Parathyroid adenoma (tissue), 2 donors: ENCODE data around the gene PSMC3.

Experiments
- H2AFZ ChIP-seq: fragments of 300-600 bp; sonication (generic); one replicate; pipeline ENCODE4 v1.7.0; 2017; ENCODE audit warnings: antibody characterized with exemption, mild to moderate bottlenecking
- H3K27ac ChIP-seq: fragments of 300-600 bp; sonication (generic); one replicate; pipeline ENCODE4 v1.7.0; 2017
- H3K27me3 ChIP-seq: fragments of 300-600 bp; sonication (generic); one replicate; pipeline ENCODE4 v1.7.0; 2017; ENCODE audit warnings: low read length; ENCODE audit not compliant: control insufficient read depth, insufficient read depth
- H3K36me3 ChIP-seq: fragments of 300-600 bp; sonication (generic); one replicate; pipeline ENCODE4 v1.7.0; 2017; ENCODE audit warnings: low read length; ENCODE audit not compliant: control insufficient read depth, insufficient read depth
- H3K4me1 ChIP-seq: fragments of 300-600 bp; sonication (generic); one replicate; pipeline ENCODE4 v1.7.0; 2017; ENCODE audit warnings: control low read depth
- H3K4me2 ChIP-seq: fragments of 300-600 bp; sonication (generic); one replicate; pipeline ENCODE4 v1.7.0; 2017; ENCODE audit warnings: low read length
- H3K4me3 ChIP-seq: fragments of 300-600 bp; sonication (generic); one replicate; pipeline ENCODE4 v1.7.0; 2017; ENCODE audit warnings: low read depth, low read length
- H3K79me2 ChIP-seq: fragments of 300-600 bp; sonication (generic); one replicate; pipeline ENCODE4 v1.7.0; 2017; ENCODE audit warnings: control low read depth
- H3K9ac ChIP-seq: fragments of 300-600 bp; sonication (generic); one replicate; pipeline ENCODE4 v1.7.0; 2017; ENCODE audit warnings: mild to moderate bottlenecking
- H3K9me3 ChIP-seq: fragments of 300-600 bp; sonication (generic); one replicate; pipeline ENCODE4 v1.7.0; 2017; ENCODE audit warnings: low read length; ENCODE audit not compliant: control insufficient read depth
- CTCF ChIP-seq: fragments of 300-600 bp; sonication (generic); IDR thresholded peaks from one replicate; pipeline ENCODE4 v1.7.0; 2017; ENCODE audit warnings: antibody characterized with exemption, mild to moderate bottlenecking
- donor health status: primary hyperparathyroidism.

PSMC3 gene

GRCh38 chr11:47378836-47379170 is 47.4 kb downstream of the PSMC3 start:
- no peak overlapping the region for H2AFZ ChIP-seq
- H3K9ac ChIP-seq = no peak overlapping the region
- no peaks in the 10 kb centered on the region for H3K4me1 ChIP-seq
- no peak overlapping the region for H3K27ac ChIP-seq
- no peak overlapping the region for H3K4me2 ChIP-seq
- H3K9me3 ChIP-seq = no peaks in the 10 kb centered on the region
- no peaks in the 10 kb centered on the region for H3K79me2 ChIP-seq
- H3K36me3 ChIP-seq = no peaks in the 10 kb centered on the region
- H3K27me3 ChIP-seq = no peaks in the 10 kb centered on the region
- no peak for TF ChIP-seq CTCF
- H3K4me3 ChIP-seq = no peak overlapping the region

GRCh38 chr11:47378010-47378835 is 48.0 kb downstream of the PSMC3 start, which contains the start of gene SPI1:
Gene SPI1 (minus strand): TSS chr11:47378547. CDS start chr11:47378353, 194 bp downstream.
- Histone ChIP-seq H3K4me1 (no peaks in the 10 kb centered on the region), H3K4me2 (no peak within 1 kb of the TSS), H3K27me3 (no peaks in the 10 kb centered on the region), H2AFZ (no peak within 1 kb of the TSS), H3K79me2 (no peaks in the 10 kb centered on the region), H3K27ac (peak within 1 kb of the TSS; percentile 24), H3K4me3 (no peak within 1 kb of the TSS), H3K9ac (no peak within 1 kb of the TSS), H3K9me3 (no peaks in the 10 kb centered on the region), H3K36me3 (no peaks in the 10 kb centered on the region)
- no peak for TF ChIP-seq CTCF

DNA sequence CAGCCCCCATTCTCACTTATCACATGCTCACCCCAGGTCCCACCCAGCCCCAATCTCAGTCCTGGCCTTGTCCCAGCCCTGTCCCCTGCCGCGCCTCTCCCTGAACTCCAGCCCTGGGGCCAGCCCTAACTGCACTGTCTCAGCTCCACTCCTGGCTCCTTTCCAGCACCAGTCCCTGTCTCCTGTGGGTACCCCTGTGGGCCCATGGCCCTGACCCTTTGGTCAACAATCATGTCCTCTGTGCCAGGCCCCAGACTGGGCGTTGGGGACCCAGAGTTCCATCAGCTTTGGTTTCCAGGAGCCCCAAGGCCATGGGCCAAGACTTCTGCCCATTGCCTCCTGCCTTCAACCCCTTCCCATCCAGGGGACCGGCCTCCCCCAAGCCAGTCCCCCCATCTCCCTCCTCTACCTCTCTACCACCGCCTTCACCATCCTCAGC is 48.6 kb downstream of the PSMC3 start:
- Histone ChIP-seq H3K4me3 (no peak overlapping the region), H3K4me1 (no peaks in the 10 kb centered on the region)

GRCh38 chr11:47376525-47377371 is 49.5 kb downstream of the PSMC3 start:
- no peaks in the 10 kb centered on the region for H3K36me3 ChIP-seq
- no peak for TF ChIP-seq CTCF
- H2AFZ ChIP-seq = no peak overlapping the region
- no peaks in the 10 kb centered on the region for H3K27me3 ChIP-seq
- H3K27ac ChIP-seq = no peak overlapping the region
- H3K9ac ChIP-seq = no peak overlapping the region
- H3K4me3 ChIP-seq = no peak overlapping the region
- H3K9me3 ChIP-seq = no peaks in the 10 kb centered on the region
- no peaks in the 10 kb centered on the region for H3K79me2 ChIP-seq
- no peak overlapping the region for H3K4me2 ChIP-seq
- no peaks in the 10 kb centered on the region for H3K4me1 ChIP-seq

More for the DNA sequence above, 48.6 kb downstream of the PSMC3 start:
- H3K36me3 ChIP-seq = no peaks in the 10 kb centered on the region
- peak overlapping the region; percentile 24 for H3K27ac ChIP-seq
- H2AFZ ChIP-seq = no peak overlapping the region
- H3K4me2 ChIP-seq = no peak overlapping the region
- no peaks in the 10 kb centered on the region for H3K27me3 ChIP-seq
- no peaks in the 10 kb centered on the region for H3K9me3 ChIP-seq
- no peak overlapping the region for H3K9ac ChIP-seq
- no peak for TF ChIP-seq CTCF
- no peaks in the 10 kb centered on the region for H3K79me2 ChIP-seq
